Measurements from ENCODE around the gene DNMT3A. TPM values are rescaled to one million over a fixed set of nuclear protein-coding genes. Genes with fewer than 3 reads are reported as not detected.

The DNMT3A gene
- total RNA-seq, 1 experiment from 2014 or later = 215 TPM

- no peaks in the 10 kb centered on the region for H3K23me2 ChIP-seq (ENCODE audit: insufficient read length, low read depth, low read length, poor library complexity, severe bottlenecking)
- Mint-ChIP-seq H3K4me1 (peaks cover 12 to 14% of the 10 kb centered on the region in 2 experiments), H3K27ac (no peak overlapping the region; a peak in 1 of 7 replicates), H3K36me3 (ENCODE audit: insufficient read depth in 1 of 3, low read depth in 3 of 3) (peaks cover 3 to 10% (median 5%) of the 10 kb centered on the region in 3 experiments; a peak in 4 of 7 replicates), H3K27me3 (ENCODE audit: low read depth) (peaks cover 61% of the 10 kb centered on the region), H3K9me3 (peaks cover 1 to 6% of the 10 kb centered on the region in 2 experiments; a peak in 4 of 5 replicates), H3K4me3 (no peak overlapping the region)
- H3K79me2 ChIP-seq (ENCODE audit: insufficient read depth, low read length) = no peaks in the 10 kb centered on the region
- H2AK5ac ChIP-seq (ENCODE audit: insufficient read length, low read length) = no peak overlapping the region
- no peak overlapping the region for H3K56ac ChIP-seq (ENCODE audit: insufficient read length, low read depth, low read length)
- no peak overlapping the region for H2BK5ac ChIP-seq (ENCODE audit: insufficient read length, low read length)
- no peak overlapping the region for H3K23ac ChIP-seq (ENCODE audit: insufficient read length, low read depth, low read length)
- no peak overlapping the region for H3T11ph ChIP-seq (ENCODE audit: low read length)
- no peak overlapping the region for H3K4ac ChIP-seq (ENCODE audit: low read depth, low read length)
- no peak overlapping the region for H2BK15ac ChIP-seq (ENCODE audit: low read depth, low read length)
- no peak overlapping the region for H4K5ac ChIP-seq (ENCODE audit: insufficient read length, low read depth, low read length)
- no peak overlapping the region for H2BK120ac ChIP-seq (ENCODE audit: low read depth, low read length, poor library complexity, severe bottlenecking)
- no peak overlapping the region for H3K18ac ChIP-seq (ENCODE audit: insufficient read length, low read depth, low read length)
- H4K20me1 ChIP-seq (ENCODE audit: control insufficient read depth, insufficient read depth, insufficient read length) = no peaks in the 10 kb centered on the region
- WGBS (ENCODE audit: extremely low coverage, insufficient read length, low lambda C conversion rate) = no CpG with 5 or more reads among the region's 6 CpGs
- no peak for DNase-seq
- H3K27ac ChIP-seq (ENCODE audit: insufficient read length, low read depth, low read length) = no peak overlapping the region
- no peaks in the 10 kb centered on the region for H3K9me3 ChIP-seq (ENCODE audit: control insufficient read depth, low read depth, low read length)
- H3K4me1 ChIP-seq (ENCODE audit: insufficient read depth, low read length) = no peaks in the 10 kb centered on the region; the same call in 1 of the 2 replicates
- no peak overlapping the region for H2BK12ac ChIP-seq (ENCODE audit: insufficient read length, low read depth, low read length)
- H3K4me2 ChIP-seq (ENCODE audit: insufficient read depth, insufficient read length, low read length) = no peak overlapping the region
- H3K9ac ChIP-seq (ENCODE audit: extremely low read depth, insufficient read length, low read length) = no peak overlapping the region
- H3K79me1 ChIP-seq (ENCODE audit: insufficient read depth, low read depth, low read length, poor library complexity, severe bottlenecking) = no peaks in the 10 kb centered on the region
- no peak overlapping the region for H3K14ac ChIP-seq (ENCODE audit: insufficient read depth, low read length)
- no peak overlapping the region for H2BK20ac ChIP-seq (ENCODE audit: low read depth, low read length, poor library complexity, severe bottlenecking)
- no peak for TF ChIP-seq CTCF (conservative IDR thresholded peaks at IDR 0.05)
- H4K91ac ChIP-seq (ENCODE audit: insufficient read length, low read depth, low read length) = no peak overlapping the region
- no peak overlapping the region for H2AFZ ChIP-seq (ENCODE audit: low read length)
- no peaks in the 10 kb centered on the region for H3K27me3 ChIP-seq (ENCODE audit: insufficient read depth, low read length)
- no peak overlapping the region for H4K8ac ChIP-seq (replicated peaks; ENCODE audit: insufficient read length, low read depth, low read length)
Measured at GRCh38 chr2:25354116-25354515, 12.4 kb upstream of the DNMT3A start.

Measured in H9 (cell line).